H1 (cell line): Measurements from ENCODE around the gene PNO1. TPM values are rescaled to one million over a fixed set of nuclear protein-coding genes. Genes with fewer than 3 reads are reported as not detected.

Experiments
- CTCF ChIA-PET: fragments of 300-600 bp; sonication (Branson Sonifier 250); formaldehyde crosslinking; loops from one replicate; lab custom pipeline; 2021; ENCODE audit not compliant: partially characterized antibody; lab: Charles Lee
- POLR2A ChIA-PET: fragments of 300-600 bp; sonication (Branson Sonifier 250); formaldehyde crosslinking; loops from one replicate; lab custom pipeline; 2021; ENCODE audit warnings: inconsistent platforms; ENCODE audit not compliant: partially characterized antibody; lab: Charles Lee
- DNase-seq, 2 experiments: peaks; one replicate each; pipeline versions ENCODE4 v3.0.0 to v3.0.0-alpha.2; 2010 to 2022; ENCODE audit warnings: low spot score in 2 of 2, low read depth in 1 of 2, mixed read lengths in 1 of 2
- FAIRE-seq: peaks from 2 replicates; lab custom pipeline; 2011; peaks lifted over from hg19 to GRCh38; lab: Jason Lieb, UNC
- H2AFZ ChIP-seq: 2 replicates; pipeline ENCODE4 v1.8.1; 2012; ENCODE audit warnings: low read length, inconsistent platforms
- H2AK5ac ChIP-seq: 2 replicates; pipeline ENCODE4 v1.6.1; 2013; ENCODE audit warnings: low read depth, low read length
- H2BK120ac ChIP-seq: replicated peaks from 2 replicates; pipeline ENCODE3; 2013; ENCODE audit warnings: low read depth, low read length, inconsistent platforms
- H2BK12ac ChIP-seq: 2 replicates; pipeline ENCODE4 v1.6.1; 2013; ENCODE audit warnings: low read depth, low read length
- H2BK15ac ChIP-seq: 2 replicates; pipeline ENCODE4 v1.6.1; 2013; ENCODE audit warnings: low read length
- H2BK20ac ChIP-seq: 2 replicates; pipeline ENCODE4 v1.6.1; 2013; ENCODE audit warnings: low read length
- H2BK5ac ChIP-seq: 2 replicates; pipeline ENCODE4 v1.6.1; 2013; ENCODE audit warnings: low read depth, low read length
- H3K14ac ChIP-seq: 2 replicates; pipeline ENCODE4 v1.6.1; 2013; ENCODE audit warnings: inconsistent platforms; ENCODE audit not compliant: insufficient read length
- H3K18ac ChIP-seq: 2 replicates; pipeline ENCODE4 v1.6.1; 2013; ENCODE audit warnings: low read length; ENCODE audit errors: extremely low read depth
- H3K23ac ChIP-seq: 2 replicates; pipeline ENCODE4 v1.6.1; 2013; ENCODE audit warnings: inconsistent platforms; ENCODE audit not compliant: insufficient read length
- H3K23me2 ChIP-seq: 2 replicates; pipeline ENCODE4 v1.6.1; 2013; ENCODE audit warnings: low read depth, low read length
- H3K27ac ChIP-seq: 2 replicates; pipeline ENCODE4 v1.6.1; 2011; ENCODE audit warnings: low read depth, low read length, inconsistent platforms
- H3K27me3 ChIP-seq, 4 experiments: replicated peaks in 1 of 4; 1 replicate in 1 of 4; 2 replicates in 3 of 4; pipeline versions ENCODE4 v1.6.1 to v1.8.1; 2011 to 2013; ENCODE audit warnings: low read length in 3 of 4, mild to moderate bottlenecking in 3 of 4, inconsistent platforms in 2 of 4, mixed read lengths in 2 of 4, moderate library complexity in 1 of 4; ENCODE audit not compliant: control insufficient read depth in 3 of 4, insufficient read depth in 3 of 4; ENCODE audit errors: extremely low read depth in 1 of 4
- H3K36me3 ChIP-seq, 4 experiments: 2 replicates each; pipeline versions ENCODE4 v1.6.1 to v1.8.1; 2011 to 2013; ENCODE audit warnings: mild to moderate bottlenecking in 4 of 4, low read length in 3 of 4, moderate library complexity in 2 of 4, control low read depth in 1 of 4, inconsistent platforms in 1 of 4; ENCODE audit not compliant: insufficient read depth in 4 of 4, control insufficient read depth in 2 of 4
- H3K4ac ChIP-seq: replicated peaks from 2 replicates; pipeline ENCODE3; 2013; ENCODE audit warnings: low read length, low read depth, mixed read lengths, inconsistent platforms; ENCODE audit not compliant: insufficient read length
- H3K4me1 ChIP-seq, 4 experiments: replicated peaks in 1 of 4; 1 replicate in 1 of 4; 2 replicates in 3 of 4; pipeline versions ENCODE4 v1.6.1 to v1.8.1; 2011 to 2013; ENCODE audit warnings: low read length in 3 of 4, inconsistent platforms in 2 of 4, mixed read lengths in 1 of 4; ENCODE audit not compliant: insufficient read depth in 4 of 4, control insufficient read depth in 3 of 4
- H3K4me2 ChIP-seq, 2 experiments: 2 replicates each; pipeline versions ENCODE4 v1.6.1 to v1.8.1; 2011 to 2013; ENCODE audit warnings: low read depth in 2 of 2, low read length in 2 of 2, control low read depth in 1 of 2, inconsistent platforms in 1 of 2, mild to moderate bottlenecking in 1 of 2; ENCODE audit not compliant: insufficient read depth in 1 of 2
- H3K4me3 ChIP-seq, 4 experiments: fragments of 200-600, 300-600 bp in 1 of 4; sonication (generic), shearing (Covaris generic), sonication (Bioruptor Twin) in 1 of 4; 2 replicates each; pipeline versions ENCODE4 v1.5.1 to v1.8.1; 2011 to 2016; ENCODE audit warnings: low read length in 4 of 4, low read depth in 3 of 4, control low read depth in 2 of 4, inconsistent platforms in 2 of 4, mild to moderate bottlenecking in 2 of 4, mixed read lengths in 1 of 4, moderate library complexity in 1 of 4; ENCODE audit not compliant: insufficient read depth in 2 of 4; ENCODE audit errors: extremely low read depth in 1 of 4
- H3K56ac ChIP-seq: replicated peaks from 2 replicates; pipeline ENCODE3; 2013; ENCODE audit warnings: low read depth, mild to moderate bottlenecking, mixed read lengths, low read length, inconsistent platforms; ENCODE audit not compliant: insufficient read length
- H3K79me1 ChIP-seq: 2 replicates; pipeline ENCODE4 v1.6.1; 2013; ENCODE audit warnings: low read depth, low read length, control low read depth
- H3K79me2 ChIP-seq, 2 experiments: 2 replicates each; pipeline versions ENCODE4 v1.6.1 to v1.8.1; 2012 to 2013; ENCODE audit warnings: low read length in 2 of 2, mild to moderate bottlenecking in 2 of 2, inconsistent platforms in 1 of 2; ENCODE audit not compliant: insufficient read depth in 2 of 2, control insufficient read depth in 1 of 2
- H3K9ac ChIP-seq, 4 experiments: replicated peaks in 1 of 4; 1 replicate in 1 of 4; 2 replicates in 3 of 4; pipeline versions ENCODE4 v1.6.1 to v1.8.1; 2011 to 2013; ENCODE audit warnings: low read depth in 3 of 4, low read length in 3 of 4, control low read depth in 2 of 4, mild to moderate bottlenecking in 2 of 4, moderate library complexity in 2 of 4, inconsistent platforms in 1 of 4; ENCODE audit errors: extremely low read depth in 1 of 4
- H3K9me3 ChIP-seq, 2 experiments: 2 replicates each; pipeline versions ENCODE4 v1.6.1 to v1.8.1; 2012 to 2013; ENCODE audit warnings: mild to moderate bottlenecking in 2 of 2, moderate library complexity in 2 of 2, control low read depth in 1 of 2, inconsistent platforms in 1 of 2, low read depth in 1 of 2, low read length in 1 of 2, mixed read lengths in 1 of 2; ENCODE audit not compliant: insufficient read depth in 2 of 2
- H4K20me1 ChIP-seq, 2 experiments: replicated peaks in 1 of 2; 2 replicates each; pipeline versions ENCODE3 to v1.8.1; 2011 to 2013; ENCODE audit warnings: inconsistent platforms in 2 of 2, low read length in 2 of 2, mild to moderate bottlenecking in 1 of 2; ENCODE audit not compliant: insufficient read depth in 2 of 2, control insufficient read depth in 1 of 2
- H4K5ac ChIP-seq: 2 replicates; pipeline ENCODE4 v1.6.1; 2013; ENCODE audit warnings: low read length, low read depth, mixed read lengths, inconsistent platforms; ENCODE audit not compliant: insufficient read length
- H4K8ac ChIP-seq: 2 replicates; pipeline ENCODE4 v1.8.0; 2013; ENCODE audit warnings: mild to moderate bottlenecking, moderate library complexity, low read length, inconsistent platforms; ENCODE audit not compliant: insufficient read depth; ENCODE audit errors: extremely low read depth
- H4K91ac ChIP-seq: replicated peaks from 2 replicates; pipeline ENCODE3; 2013; ENCODE audit warnings: low read length, mixed read lengths, inconsistent platforms; ENCODE audit not compliant: insufficient read length
- CTCF ChIP-seq, 3 experiments: IDR thresholded peaks; 1 replicate in 2 of 3; 2 replicates in 1 of 3; pipeline versions ENCODE4 v1.5.1 to v1.6.1; 2011; ENCODE audit warnings: low read length in 3 of 3, mild to moderate bottlenecking in 3 of 3, inconsistent platforms in 2 of 3, low read depth in 1 of 3, moderate library complexity in 1 of 3; ENCODE audit not compliant: insufficient read depth in 1 of 3; ENCODE audit errors: control extremely low read depth in 1 of 3
- EGR1 ChIP-seq: IDR thresholded peaks from 2 replicates; pipeline ENCODE4 v1.6.1; 2011; ENCODE audit warnings: low read depth, low read length, borderline replicate concordance
- WGBS, 2 experiments: shearing (Covaris generic) in 1 of 2; methylation state at CpG; one replicate each; pipeline versions ENCODE4 v1.1.6 to v1.1.7; 2013 to 2015; ENCODE audit warnings: low lambda C conversion rate in 2 of 2, mixed read lengths in 2 of 2, inconsistent platforms in 1 of 2, low coverage in 1 of 2, missing lambda C conversion rate in 1 of 2; ENCODE audit not compliant: insufficient replicate concordance in 2 of 2, insufficient coverage in 1 of 2, insufficient read length in 1 of 2; ENCODE audit errors: extremely low coverage in 1 of 2, missing lambda C conversion rate in 1 of 2; 5-methylcytosine and 5-hydroxymethylcytosine counted together
- polyA plus RNA-seq, 7 experiments: library from polyadenylated mRNA; depleted of rRNA in 3 of 7; stranded (reverse) in 5 of 7; unstranded in 2 of 7; fragments of >200 nt in 5 of 7; fragments of 200-250 nt in 2 of 7; gene quantifications; 1 replicate in 5 of 7; 2 replicates in 1 of 7; 4 replicates in 1 of 7; pipeline versions ENCODE4 v1.2.1 to v1.2.3, GENCODE V29; 2011 to 2013; ENCODE audit warnings: missing spikeins in 2 of 7, mixed read lengths in 2 of 7
- total RNA-seq: library from RNA; stranded (reverse); fragmentation: NEBNext Ultra II Directional; extraction: Animal tissue kit (Norgen Biotek cat#: 25700); gene quantifications from 2 replicates; pipeline ENCODE4 v1.2.1, GENCODE V29; 2021

PNO1 gene
- total and polyA plus RNA-seq, 2 of the 8 experiments (the other 6 are each of a cell fraction or from before 2014, with no cell fraction given) = 18.6 to 33.2 TPM

GRCh38 chr2:68134554-68134953 lies 23.1 kb upstream of the PNO1 start:
- Histone ChIP-seq H3K4me2 (no peak overlapping the region), H3K4me3 (no peak overlapping the region), H3K9ac (no peak overlapping the region), H2AFZ (no peak overlapping the region), H3K23me2 (no peaks in the 10 kb centered on the region), H4K5ac (no peak overlapping the region), H4K20me1 (no peaks in the 10 kb centered on the region)
- WGBS, 2 experiments = 92% methylated on average over 6 of the region's 6 CpGs; no CpG with 5 or more reads in 1 of the 2 experiments
- TF ChIP-seq CTCF (IDR thresholded peaks at IDR 0.05; ENCODE audit: control extremely low read depth in 1 of 3, insufficient read depth in 1 of 3, low read depth in 1 of 3, low read length in 3 of 3) (peak in 1 of 3 experiments; percentile 10; a peak in 1 of 4 replicates), EGR1 (no peak)
- TF ChIP-seq, all 59 proteins: peak for 1
- Histone ChIP-seq H2BK120ac (no peak overlapping the region), H3K14ac (no peak overlapping the region), H3K79me1 (no peaks in the 10 kb centered on the region), H3K9me3 (no peaks in the 10 kb centered on the region), H3K4me1 (no peaks in the 10 kb centered on the region), H4K8ac (no peak overlapping the region), H3K4ac (no peak overlapping the region), H3K27ac (no peak overlapping the region), H3K36me3 (peaks cover 0 to 21% (median 4%) of the 10 kb centered on the region in 4 experiments; a peak in 2 of 8 replicates), H2AK5ac (no peak overlapping the region), H3K23ac (no peak overlapping the region), H2BK12ac (no peak overlapping the region), H3K79me2 (no peaks in the 10 kb centered on the region), H3K18ac (no peak overlapping the region), H3K27me3 (no peaks in the 10 kb centered on the region), H2BK15ac (no peak overlapping the region), H2BK5ac (no peak overlapping the region), H2BK20ac (no peak overlapping the region), H4K91ac (no peak overlapping the region), H3K56ac (no peak overlapping the region)
- CTCF ChIA-PET = interaction anchor here (1.4 kb wide), 1 partner anchor 18 kb away, joined by 3 read pairs; no protein-coding TSS in a partner anchor
- FAIRE-seq (no peak), DNase-seq (no peak)
- POLR2A ChIA-PET = no interaction called here
